Neural cell (in vitro differentiated cells): ENCODE data around the gene ZBTB40. TPM values are rescaled to one million over a fixed set of nuclear protein-coding genes. Genes with fewer than 3 reads are reported as not detected.

Source experiments
- H2AFZ ChIP-seq: fragments of 200-600, 300-800 bp; sonication (generic), shearing (Covaris generic); 2 replicates; pipeline ENCODE4 v1.6.0; 2014; ENCODE audit warnings: low read depth, mild to moderate bottlenecking, antibody characterized with exemption, low read length, moderate library complexity
- H3F3A ChIP-seq: fragments of 200-600 bp; shearing (Covaris generic); 2 replicates; pipeline ENCODE4 v1.6.1; 2016; ENCODE audit warnings: mild to moderate bottlenecking, moderate library complexity, mixed read lengths, antibody characterized with exemption, low read length; ENCODE audit not compliant: insufficient read depth, poor library complexity, severe bottlenecking
- H3K27ac ChIP-seq: fragments of 200-600, 300-800 bp; sonication (generic), shearing (Covaris generic); 2 replicates; pipeline ENCODE4 v1.5.1; 2014; ENCODE audit warnings: mild to moderate bottlenecking, low read length, moderate library complexity
- H3K27me3 ChIP-seq: fragments of 300-800, 200-600 bp; sonication (generic), shearing (Covaris generic); 2 replicates; pipeline ENCODE4 v1.6.0; 2014; ENCODE audit warnings: mild to moderate bottlenecking, low read depth, low read length, moderate library complexity; ENCODE audit not compliant: insufficient read depth
- H3K36me3 ChIP-seq: fragments of 300-800, 200-600 bp; sonication (generic), shearing (Covaris generic); 2 replicates; pipeline ENCODE4 v1.5.1; 2014; ENCODE audit warnings: mild to moderate bottlenecking, antibody characterized with exemption, low read length, moderate library complexity; ENCODE audit not compliant: insufficient read depth
- H3K4me2 ChIP-seq: fragments of 300-800, 200-600 bp; sonication (generic), shearing (Covaris generic); 2 replicates; pipeline ENCODE4 v1.6.0; 2014; ENCODE audit warnings: mild to moderate bottlenecking, low read length
- H3K4me3 ChIP-seq: fragments of 300-800, 200-600 bp; sonication (generic), shearing (Covaris generic); 2 replicates; pipeline ENCODE4 v1.5.1; 2014; ENCODE audit warnings: mild to moderate bottlenecking, low read length, moderate library complexity
- H3K79me2 ChIP-seq: fragments of 200-600 bp; shearing (Covaris generic); replicated peaks from 2 replicates; pipeline ENCODE4 v1.6.0; 2014; ENCODE audit warnings: mild to moderate bottlenecking, low read length, moderate library complexity; ENCODE audit not compliant: insufficient read depth
- H3K9ac ChIP-seq: fragments of 300-800, 200-600 bp; sonication (generic), shearing (Covaris generic); 2 replicates; pipeline ENCODE4 v1.6.1; 2016; ENCODE audit warnings: mild to moderate bottlenecking, low read length, mixed read lengths
- H3K9me2 ChIP-seq: fragments of 200-600 bp; shearing (Covaris generic); 2 replicates; pipeline ENCODE4 v1.6.1; 2016; ENCODE audit warnings: mild to moderate bottlenecking, low read length, mixed read lengths; ENCODE audit not compliant: insufficient read depth
- H3K9me3 ChIP-seq: fragments of 200-600, 300-800 bp; sonication (generic), shearing (Covaris generic); 2 replicates; pipeline ENCODE4 v1.6.1; 2016; ENCODE audit warnings: mild to moderate bottlenecking, mixed run types, low read length, moderate library complexity, mixed read lengths
- H4K20me1 ChIP-seq: fragments of 200-600 bp; shearing (Covaris generic); 2 replicates; pipeline ENCODE4 v1.6.1; 2016; ENCODE audit warnings: mild to moderate bottlenecking, mixed run types; ENCODE audit not compliant: insufficient read depth
- EP300 ChIP-seq: fragments of 450-650 bp; conservative IDR thresholded peaks from 2 replicates; pipeline ENCODE4 v1.6.1; 2014; ENCODE audit warnings: antibody characterized with exemption, mild to moderate bottlenecking, moderate library complexity; ENCODE audit not compliant: poor library complexity, severe bottlenecking
- EZH2 ChIP-seq: fragments of 200-600, 300-800 bp; shearing (Covaris generic), sonication (generic); IDR thresholded peaks from 2 replicates; pipeline ENCODE4 v1.6.1; 2014; ENCODE audit warnings: antibody characterized with exemption, low read length, borderline replicate concordance, mild to moderate bottlenecking; ENCODE audit not compliant: insufficient read depth, poor library complexity, severe bottlenecking
- MXI1 ChIP-seq: fragments of 450-650 bp; conservative IDR thresholded peaks from 2 replicates; pipeline ENCODE4 v1.6.1; 2014; ENCODE audit warnings: antibody characterized with exemption, mild to moderate bottlenecking; ENCODE audit not compliant: poor library complexity, severe bottlenecking
- POLR2AphosphoS5 ChIP-seq: IDR thresholded peaks from 2 replicates; pipeline ENCODE4 v1.6.1; 2012
- RAD21 ChIP-seq: fragments of 450-650 bp; conservative IDR thresholded peaks from 2 replicates; pipeline ENCODE4 v1.6.1; 2014; ENCODE audit warnings: antibody characterized with exemption, mild to moderate bottlenecking, moderate library complexity
- SMC3 ChIP-seq: fragments of 450-650 bp; conservative IDR thresholded peaks from 2 replicates; pipeline ENCODE4 v1.6.1; 2014; ENCODE audit warnings: antibody characterized with exemption, mild to moderate bottlenecking, moderate library complexity; ENCODE audit not compliant: poor library complexity
- TAF1 ChIP-seq: IDR thresholded peaks from 2 replicates; pipeline ENCODE4 v1.6.1; 2012; ENCODE audit warnings: low read depth
- polyA plus RNA-seq: library from polyadenylated mRNA; depleted of rRNA; stranded (reverse); fragments of >200 nt; gene quantifications from 2 replicates; pipeline ENCODE4 v1.2.3, GENCODE V29; 2014
- TF ChIP-seq, protein P1 (sequence below): fragments of 450-650 bp; IDR thresholded peaks from 2 replicates; pipeline ENCODE4 v1.5.1; 2014; ENCODE audit warnings: antibody characterized with exemption, mild to moderate bottlenecking, moderate library complexity; ENCODE audit not compliant: poor library complexity, severe bottlenecking
- TF ChIP-seq, protein P2 (sequence below): IDR thresholded peaks from 2 replicates; pipeline ENCODE4 v1.6.1; 2012; ENCODE audit warnings: borderline replicate concordance

Gene ZBTB40
- polyA plus RNA-seq, 1 donor from 2014 or later, result 12.7 TPM

DNA sequence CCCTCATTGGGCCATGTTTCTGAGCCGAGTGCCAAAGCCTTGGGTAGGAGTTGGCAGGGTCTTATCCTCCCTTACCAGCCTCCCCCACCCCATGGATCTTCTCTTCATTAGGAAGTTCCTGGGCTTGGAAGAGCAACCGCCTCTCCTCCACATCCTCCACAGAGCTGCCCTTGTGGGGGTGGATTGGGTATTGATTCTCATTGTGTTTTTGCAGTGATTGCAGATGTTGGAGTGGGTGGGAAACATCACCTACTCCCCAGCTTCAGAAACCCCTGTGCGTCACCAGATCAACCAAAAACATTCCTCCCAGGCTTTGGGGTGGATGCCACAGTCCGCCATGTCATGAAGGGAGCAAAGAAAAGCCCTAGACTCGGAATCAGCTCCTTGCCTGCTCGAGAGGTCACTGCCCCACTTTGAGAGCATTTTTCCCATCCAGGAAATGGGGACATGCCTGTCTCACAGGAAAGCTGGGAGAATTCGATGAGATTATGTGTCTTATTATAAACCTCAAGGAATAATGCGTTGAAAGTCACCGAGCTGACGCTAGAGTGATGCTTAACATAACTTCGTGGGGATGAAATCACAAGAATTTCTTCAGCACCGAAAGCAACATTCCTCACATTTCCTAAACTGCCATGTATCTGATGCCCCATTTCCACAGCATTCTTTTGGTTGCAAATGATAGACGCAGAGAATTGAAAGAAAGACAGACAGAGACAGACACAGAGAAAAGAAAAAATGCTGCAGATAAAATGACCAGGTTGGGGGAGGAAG, 44.7 kb upstream of the ZBTB40 start:
- no peak overlapping the region for H3K4me3 ChIP-seq
- H3K9me3 ChIP-seq, result no peaks in the 10 kb centered on the region
- no peak overlapping the region for H3K4me2 ChIP-seq
- H3K27ac ChIP-seq, result no peak overlapping the region
- no peaks in the 10 kb centered on the region for H3K27me3 ChIP-seq
- no peaks in the 10 kb centered on the region for H4K20me1 ChIP-seq
- no peak overlapping the region for H2AFZ ChIP-seq
- H3K79me2 ChIP-seq, result no peaks in the 10 kb centered on the region
- H3K36me3 ChIP-seq, result no peaks in the 10 kb centered on the region
- H3F3A ChIP-seq, result no peaks in the 10 kb centered on the region
- H3K9me2 ChIP-seq, result no peaks in the 10 kb centered on the region
- H3K9ac ChIP-seq, result no peak overlapping the region
- TF ChIP-seq MXI1, result no peak
- TF ChIP-seq EZH2, result no peak
- no peak for TF ChIP-seq EP300
- no peak for TF ChIP-seq POLR2AphosphoS5
- TF ChIP-seq SMC3, result no peak
- no peak for TF ChIP-seq TAF1
- TF ChIP-seq, protein P1, sequence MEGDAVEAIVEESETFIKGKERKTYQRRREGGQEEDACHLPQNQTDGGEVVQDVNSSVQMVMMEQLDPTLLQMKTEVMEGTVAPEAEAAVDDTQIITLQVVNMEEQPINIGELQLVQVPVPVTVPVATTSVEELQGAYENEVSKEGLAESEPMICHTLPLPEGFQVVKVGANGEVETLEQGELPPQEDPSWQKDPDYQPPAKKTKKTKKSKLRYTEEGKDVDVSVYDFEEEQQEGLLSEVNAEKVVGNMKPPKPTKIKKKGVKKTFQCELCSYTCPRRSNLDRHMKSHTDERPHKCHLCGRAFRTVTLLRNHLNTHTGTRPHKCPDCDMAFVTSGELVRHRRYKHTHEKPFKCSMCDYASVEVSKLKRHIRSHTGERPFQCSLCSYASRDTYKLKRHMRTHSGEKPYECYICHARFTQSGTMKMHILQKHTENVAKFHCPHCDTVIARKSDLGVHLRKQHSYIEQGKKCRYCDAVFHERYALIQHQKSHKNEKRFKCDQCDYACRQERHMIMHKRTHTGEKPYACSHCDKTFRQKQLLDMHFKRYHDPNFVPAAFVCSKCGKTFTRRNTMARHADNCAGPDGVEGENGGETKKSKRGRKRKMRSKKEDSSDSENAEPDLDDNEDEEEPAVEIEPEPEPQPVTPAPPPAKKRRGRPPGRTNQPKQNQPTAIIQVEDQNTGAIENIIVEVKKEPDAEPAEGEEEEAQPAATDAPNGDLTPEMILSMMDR, result no peak
- TF ChIP-seq RAD21, result no peak
- TF ChIP-seq, protein P2, sequence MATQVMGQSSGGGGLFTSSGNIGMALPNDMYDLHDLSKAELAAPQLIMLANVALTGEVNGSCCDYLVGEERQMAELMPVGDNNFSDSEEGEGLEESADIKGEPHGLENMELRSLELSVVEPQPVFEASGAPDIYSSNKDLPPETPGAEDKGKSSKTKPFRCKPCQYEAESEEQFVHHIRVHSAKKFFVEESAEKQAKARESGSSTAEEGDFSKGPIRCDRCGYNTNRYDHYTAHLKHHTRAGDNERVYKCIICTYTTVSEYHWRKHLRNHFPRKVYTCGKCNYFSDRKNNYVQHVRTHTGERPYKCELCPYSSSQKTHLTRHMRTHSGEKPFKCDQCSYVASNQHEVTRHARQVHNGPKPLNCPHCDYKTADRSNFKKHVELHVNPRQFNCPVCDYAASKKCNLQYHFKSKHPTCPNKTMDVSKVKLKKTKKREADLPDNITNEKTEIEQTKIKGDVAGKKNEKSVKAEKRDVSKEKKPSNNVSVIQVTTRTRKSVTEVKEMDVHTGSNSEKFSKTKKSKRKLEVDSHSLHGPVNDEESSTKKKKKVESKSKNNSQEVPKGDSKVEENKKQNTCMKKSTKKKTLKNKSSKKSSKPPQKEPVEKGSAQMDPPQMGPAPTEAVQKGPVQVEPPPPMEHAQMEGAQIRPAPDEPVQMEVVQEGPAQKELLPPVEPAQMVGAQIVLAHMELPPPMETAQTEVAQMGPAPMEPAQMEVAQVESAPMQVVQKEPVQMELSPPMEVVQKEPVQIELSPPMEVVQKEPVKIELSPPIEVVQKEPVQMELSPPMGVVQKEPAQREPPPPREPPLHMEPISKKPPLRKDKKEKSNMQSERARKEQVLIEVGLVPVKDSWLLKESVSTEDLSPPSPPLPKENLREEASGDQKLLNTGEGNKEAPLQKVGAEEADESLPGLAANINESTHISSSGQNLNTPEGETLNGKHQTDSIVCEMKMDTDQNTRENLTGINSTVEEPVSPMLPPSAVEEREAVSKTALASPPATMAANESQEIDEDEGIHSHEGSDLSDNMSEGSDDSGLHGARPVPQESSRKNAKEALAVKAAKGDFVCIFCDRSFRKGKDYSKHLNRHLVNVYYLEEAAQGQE, result no peak

DNA sequence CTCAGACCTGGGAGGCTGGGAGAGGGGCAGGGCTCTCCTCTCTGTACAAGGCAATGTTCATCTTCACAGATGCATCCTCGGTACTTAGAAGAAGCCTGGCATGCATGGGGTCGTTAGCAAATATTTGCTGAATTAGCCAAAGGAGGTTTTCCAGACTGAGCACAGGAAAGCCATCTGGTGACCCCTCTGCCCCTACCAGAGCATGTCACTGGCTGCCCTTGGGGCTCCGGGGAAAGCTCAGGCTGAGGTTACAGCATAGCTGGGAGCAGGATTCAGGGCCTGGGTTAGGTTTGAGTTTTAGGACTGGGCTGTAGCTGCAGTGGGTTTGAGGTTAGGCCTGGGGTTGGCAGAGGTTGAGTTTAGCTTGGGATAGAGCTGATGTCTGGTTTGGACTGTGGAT, 43.4 kb upstream of the ZBTB40 start:
- Histone ChIP-seq H3K9me3 (no peaks in the 10 kb centered on the region), H3K79me2 (no peaks in the 10 kb centered on the region), H3K4me3 (no peak overlapping the region), H3K4me2 (no peak overlapping the region), H3K36me3 (no peaks in the 10 kb centered on the region), H3K9me2 (no peaks in the 10 kb centered on the region), H2AFZ (no peak overlapping the region), H3K27me3 (no peaks in the 10 kb centered on the region), H3K9ac (no peak overlapping the region), H4K20me1 (no peaks in the 10 kb centered on the region), H3F3A (no peaks in the 10 kb centered on the region), H3K27ac (no peak overlapping the region)
- TF ChIP-seq EZH2, result no peak
- TF ChIP-seq SMC3, result no peak
- no peak for TF ChIP-seq MXI1
- no peak for TF ChIP-seq RAD21
- TF ChIP-seq EP300, result no peak
- TF ChIP-seq, protein P1, result no peak
- TF ChIP-seq, protein P2, result no peak
- no peak for TF ChIP-seq POLR2AphosphoS5
- no peak for TF ChIP-seq TAF1
